Activated CD8-positive, alpha-beta T cell treated with anti-CD3 and anti-CD28 coated beads for 36 hours (primary cell): Measurements from ENCODE around the gene CNOT3. TPM values are rescaled to one million over a fixed set of nuclear protein-coding genes. Genes with fewer than 3 reads are reported as not detected.

ENCODE experiments used
- ATAC-seq: fragments of 200-7000 bp; cut with Tn5 transposase; one replicate; pipeline ENCODE4 v1.10.0; 2021; ENCODE audit warnings: mild to moderate bottlenecking, moderate library complexity
- CTCF ChIA-PET: fragments of 350-600 bp; sonication (Branson Sonifier 250); formaldehyde crosslinking; loops from one replicate; lab custom pipeline; 2021; ENCODE audit warnings: antibody characterized with exemption; lab: Charles Lee
- POLR2A ChIA-PET: fragments of 350-600 bp; sonication (Branson Sonifier 250); formaldehyde crosslinking; loops from one replicate; lab custom pipeline; 2021; ENCODE audit warnings: antibody characterized with exemption; lab: Charles Lee
- DNase-seq: peaks from one replicate; pipeline ENCODE4 v3.0.0-alpha.2; 2020
- H3K27ac Mint-ChIP-seq: one replicate; pipeline ENCODE4 v1.8.0; 2021; ENCODE audit warnings: mild to moderate bottlenecking, mixed read lengths
- H3K27me3 Mint-ChIP-seq: one replicate; pipeline ENCODE4 v1.8.0; 2021; ENCODE audit warnings: mixed read lengths
- H3K36me3 Mint-ChIP-seq: one replicate; pipeline ENCODE4 v1.8.0; 2021; ENCODE audit warnings: low read depth, mixed read lengths
- H3K4me1 Mint-ChIP-seq: one replicate; pipeline ENCODE4 v1.8.0; 2021; ENCODE audit warnings: low read depth, mixed read lengths
- H3K4me3 Mint-ChIP-seq: one replicate; pipeline ENCODE4 v1.8.0; 2021; ENCODE audit warnings: mild to moderate bottlenecking, moderate library complexity, mixed read lengths
- H3K9me3 Mint-ChIP-seq: one replicate; pipeline ENCODE4 v1.8.0; 2021; ENCODE audit warnings: mixed read lengths
- intact Hi-C: fragments of 100-400 bp; cut with micrococcal nuclease; formaldehyde crosslinking; loops from one replicate; pipeline ENCODE4 v1.10.0; 2022
- total RNA-seq, 2 experiments: library from RNA; stranded (reverse); gene quantifications; one replicate each; pipeline ENCODE4 v1.2.3, GENCODE V29; 2021
- TF ChIP-seq, protein P1 (sequence below): fragments of 200-600 bp; IDR thresholded peaks from one replicate; pipeline ENCODE4 v1.8.0; 2022; ENCODE audit warnings: antibody characterized with exemption, mild to moderate bottlenecking

The CNOT3 gene
- total RNA-seq, 2 experiments from 2014 or later: 48.8 to 50.7 TPM

- peaks cover 25% of the 10 kb centered on the region for H3K36me3 Mint-ChIP-seq
- H3K27ac Mint-ChIP-seq: no peak overlapping the region
- H3K27me3 Mint-ChIP-seq: no peaks in the 10 kb centered on the region
- H3K4me3 Mint-ChIP-seq: no peak overlapping the region
- DNase-seq (no peak), ATAC-seq (no peak)
- TF ChIP-seq, protein P1, sequence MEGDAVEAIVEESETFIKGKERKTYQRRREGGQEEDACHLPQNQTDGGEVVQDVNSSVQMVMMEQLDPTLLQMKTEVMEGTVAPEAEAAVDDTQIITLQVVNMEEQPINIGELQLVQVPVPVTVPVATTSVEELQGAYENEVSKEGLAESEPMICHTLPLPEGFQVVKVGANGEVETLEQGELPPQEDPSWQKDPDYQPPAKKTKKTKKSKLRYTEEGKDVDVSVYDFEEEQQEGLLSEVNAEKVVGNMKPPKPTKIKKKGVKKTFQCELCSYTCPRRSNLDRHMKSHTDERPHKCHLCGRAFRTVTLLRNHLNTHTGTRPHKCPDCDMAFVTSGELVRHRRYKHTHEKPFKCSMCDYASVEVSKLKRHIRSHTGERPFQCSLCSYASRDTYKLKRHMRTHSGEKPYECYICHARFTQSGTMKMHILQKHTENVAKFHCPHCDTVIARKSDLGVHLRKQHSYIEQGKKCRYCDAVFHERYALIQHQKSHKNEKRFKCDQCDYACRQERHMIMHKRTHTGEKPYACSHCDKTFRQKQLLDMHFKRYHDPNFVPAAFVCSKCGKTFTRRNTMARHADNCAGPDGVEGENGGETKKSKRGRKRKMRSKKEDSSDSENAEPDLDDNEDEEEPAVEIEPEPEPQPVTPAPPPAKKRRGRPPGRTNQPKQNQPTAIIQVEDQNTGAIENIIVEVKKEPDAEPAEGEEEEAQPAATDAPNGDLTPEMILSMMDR: no peak
- H3K4me1 Mint-ChIP-seq: no peaks in the 10 kb centered on the region
- no peaks in the 10 kb centered on the region for H3K9me3 Mint-ChIP-seq
- intact Hi-C loops: no loop called here
- ChIA-PET POLR2A (interaction anchor here (1.1 to 1.3 kb wide), 2 partner anchors 12 to 13 kb away, joined by 3 to 4 read pairs; partner anchors contain the start of genes PRPF31 and TFPT), CTCF (no interaction called here)
These were observed 8.6 kb upstream of the CNOT3 start for GRCh38 chr19:54128796-54129616.

DNA sequence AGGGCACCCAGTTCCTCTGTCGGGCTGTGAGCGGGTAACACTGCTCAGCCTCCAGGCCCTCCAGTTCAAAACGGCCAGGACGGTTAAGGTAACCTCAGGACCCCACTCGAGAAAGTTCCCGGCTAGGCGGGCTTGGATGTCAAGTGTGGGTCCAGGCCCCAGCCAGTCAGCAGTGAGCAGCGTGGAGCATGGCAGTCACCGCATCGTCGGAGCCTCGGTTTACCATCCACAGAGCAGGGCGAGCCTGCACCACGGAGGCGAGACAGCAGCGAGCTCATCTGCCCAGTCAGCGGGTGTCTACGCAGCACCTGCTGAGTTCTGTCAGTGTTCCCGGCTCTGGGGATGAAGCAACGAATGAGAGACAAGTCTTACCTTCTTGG is 8.0 kb upstream of the CNOT3 start:
- ChIA-PET POLR2A (interaction anchor here (1.1 to 1.3 kb wide), 2 partner anchors 13 to 14 kb away, joined by 3 to 4 read pairs; partner anchors contain the start of genes PRPF31 and TFPT), CTCF (no interaction called here)
- Mint-ChIP-seq H3K27me3 (no peaks in the 10 kb centered on the region), H3K4me3 (no peak overlapping the region), H3K9me3 (no peaks in the 10 kb centered on the region), H3K36me3 (peaks cover 22% of the 10 kb centered on the region), H3K27ac (no peak overlapping the region), H3K4me1 (peaks cover 5% of the 10 kb centered on the region)
- no peak for ATAC-seq
- intact Hi-C loops: no loop called here
- TF ChIP-seq, protein P1: no peak
- DNase-seq: no peak

GRCh38 chr19:54133312-54133956 is 4.1 kb upstream of the CNOT3 start:
- ATAC-seq (no peak), DNase-seq (no peak)
- CTCF ChIA-PET: no interaction called here
- Mint-ChIP-seq H3K4me3 (no peak overlapping the region), H3K27ac (no peak overlapping the region), H3K36me3 (peaks cover 9% of the 10 kb centered on the region), H3K4me1 (peaks cover 17% of the 10 kb centered on the region), H3K9me3 (no peaks in the 10 kb centered on the region), H3K27me3 (no peaks in the 10 kb centered on the region)
- intact Hi-C loops: no loop called here
- TF ChIP-seq, protein P1: no peak
- POLR2A ChIA-PET: interaction anchor here (0.5 to 1.7 kb wide), 3 partner anchors 14 to 25 kb away, joined by 3 to 7 read pairs (median 3); partner anchors contain the start of genes PRPF31 and TFPT

DNA sequence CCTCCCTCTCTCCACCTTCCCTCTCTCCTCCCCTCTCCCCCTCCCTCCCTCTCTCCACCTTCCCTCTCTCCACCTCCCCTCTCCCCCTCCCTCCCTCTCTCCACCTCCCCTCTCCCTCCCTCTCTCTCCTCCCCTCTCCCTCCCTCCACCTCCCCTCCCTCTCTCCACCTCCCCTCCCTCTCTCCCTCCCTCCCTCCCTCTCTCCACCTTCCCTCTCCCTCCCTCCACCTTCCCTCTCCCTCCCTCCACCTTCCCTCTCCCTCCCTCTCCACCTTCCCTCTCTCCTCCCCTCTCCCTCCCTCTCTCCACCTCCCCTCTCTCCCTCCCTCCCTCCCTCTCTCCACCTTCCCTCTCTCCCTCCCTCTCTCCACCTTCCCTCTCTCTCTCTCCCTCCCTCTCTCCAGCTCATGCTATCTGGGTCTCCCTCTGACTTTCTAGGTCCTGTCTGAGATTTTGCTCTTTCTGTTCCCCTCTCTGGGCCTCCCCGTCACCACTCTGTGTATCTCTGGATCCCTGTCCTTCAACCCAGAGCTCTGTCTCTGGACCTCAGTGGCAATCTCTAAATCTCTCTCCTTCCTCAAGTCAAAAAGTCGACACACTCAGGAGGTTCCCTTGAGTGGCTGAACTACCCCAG is 3.5 kb upstream of the CNOT3 start:
- no peaks in the 10 kb centered on the region for H3K27me3 Mint-ChIP-seq
- TF ChIP-seq, protein P1: no peak
- ChIA-PET POLR2A (no interaction called here), CTCF (no interaction called here)
- peaks cover 22% of the 10 kb centered on the region for H3K4me1 Mint-ChIP-seq
- H3K9me3 Mint-ChIP-seq: no peaks in the 10 kb centered on the region
- H3K4me3 Mint-ChIP-seq: no peak overlapping the region
- intact Hi-C loops: no loop called here
- peak overlapping the region; percentile 14 for H3K27ac Mint-ChIP-seq
- no peak for ATAC-seq
- no peak for DNase-seq
- H3K36me3 Mint-ChIP-seq: peaks cover 12% of the 10 kb centered on the region
